GM12878 (cell line): ENCODE results near the gene SPIRE2.

Experiments used
- CTCF ChIP-seq, 3 experiments: IDR thresholded peaks in 2 of 3; conservative IDR thresholded peaks in 1 of 3; 2 replicates each; pipeline ENCODE4 v1.5.1; 2011; ENCODE audit warnings: low read depth in 3 of 3, low read length in 3 of 3, mild to moderate bottlenecking in 3 of 3, control low read depth in 2 of 3, moderate library complexity in 2 of 3, inconsistent platforms in 1 of 3, mixed read lengths in 1 of 3; ENCODE audit not compliant: control insufficient read depth in 2 of 3, insufficient read depth in 1 of 3; ENCODE audit errors: extremely low read depth in 1 of 3
- FOS ChIP-seq: IDR thresholded peaks from 3 replicates; pipeline ENCODE4 v1.6.1; 2011; ENCODE audit warnings: borderline replicate concordance; ENCODE audit not compliant: insufficient read length; ENCODE audit errors: extremely low read depth
- GABPA ChIP-seq: IDR thresholded peaks from 2 replicates; pipeline ENCODE4 v1.6.1; 2014; ENCODE audit warnings: antibody characterized with exemption, low read depth, mild to moderate bottlenecking, inconsistent platforms
- KAT2A ChIP-seq: conservative IDR thresholded peaks from 2 replicates; pipeline ENCODE4 v1.6.1; 2011; ENCODE audit warnings: low read depth, low read length; ENCODE audit not compliant: control insufficient read depth
- MAX ChIP-seq: IDR thresholded peaks from 2 replicates; pipeline ENCODE4 v1.6.1; 2012; ENCODE audit warnings: low read depth, low read length, improper control_type of control experiment
- POLR2A ChIP-seq: IDR thresholded peaks from 2 replicates; pipeline ENCODE4 v1.6.1; 2011; ENCODE audit warnings: low read depth, mild to moderate bottlenecking, low read length
- TCF12 ChIP-seq: IDR thresholded peaks from 2 replicates; pipeline ENCODE4 v1.6.1; 2011; ENCODE audit warnings: low read depth, mild to moderate bottlenecking, low read length
- YY1 ChIP-seq: IDR thresholded peaks from 2 replicates; pipeline ENCODE4 v1.6.1; 2011; ENCODE audit warnings: low read depth, mild to moderate bottlenecking, low read length

- TF ChIP-seq CTCF (IDR thresholded peaks at IDR 0.05 in 2 of 3, conservative IDR thresholded peaks at IDR 0.05 in 1 of 3; ENCODE audit: control insufficient read depth in 2 of 3, extremely low read depth in 1 of 3, insufficient read depth in 1 of 3, low read depth in 3 of 3, low read length in 3 of 3) (no peak), MAX (no peak), POLR2A (no peak), YY1 (no peak), KAT2A (no peak), TCF12 (no peak), GABPA (no peak), FOS (no peak)
Observed at GRCh38 chr16:89798126-89798525, 30.1 kb upstream of the SPIRE2 start.
